H9 (cell line): ENCODE results near the gene POLA1. TPM values are rescaled to one million over a fixed set of nuclear protein-coding genes. Genes with fewer than 3 reads are reported as not detected.

Experiments
- DNase-seq: peaks from one replicate; pipeline ENCODE4 v3.0.0-alpha.2; 2017
- H2AFZ ChIP-seq: one replicate; pipeline ENCODE4 v1.6.1; 2013; ENCODE audit warnings: mild to moderate bottlenecking, low read length, control low read depth, moderate library complexity
- H2AK5ac ChIP-seq: 2 replicates; pipeline ENCODE4 v1.6.1; 2013; ENCODE audit warnings: low read length, control low read depth, mixed read lengths; ENCODE audit not compliant: insufficient read length
- H2BK120ac ChIP-seq: one replicate; pipeline ENCODE4 v1.6.1; 2013; ENCODE audit warnings: low read depth, mild to moderate bottlenecking, low read length, control low read depth, inconsistent platforms; ENCODE audit not compliant: poor library complexity, severe bottlenecking
- H2BK12ac ChIP-seq: 2 replicates; pipeline ENCODE4 v1.6.1; 2013; ENCODE audit warnings: low read length, control low read depth, mixed read lengths, low read depth; ENCODE audit not compliant: insufficient read length
- H2BK15ac ChIP-seq: 2 replicates; pipeline ENCODE4 v1.6.1; 2013; ENCODE audit warnings: low read depth, low read length, control low read depth
- H2BK20ac ChIP-seq: one replicate; pipeline ENCODE4 v1.6.1; 2013; ENCODE audit warnings: low read depth, mild to moderate bottlenecking, low read length, control low read depth, inconsistent platforms; ENCODE audit not compliant: poor library complexity, severe bottlenecking
- H2BK5ac ChIP-seq: 2 replicates; pipeline ENCODE4 v1.6.1; 2013; ENCODE audit warnings: low read length, control low read depth, mixed read lengths; ENCODE audit not compliant: insufficient read length
- H3K14ac ChIP-seq: 2 replicates; pipeline ENCODE4 v1.6.1; 2013; ENCODE audit warnings: low read length, control low read depth; ENCODE audit not compliant: insufficient read depth
- H3K18ac ChIP-seq: 2 replicates; pipeline ENCODE4 v1.6.1; 2013; ENCODE audit warnings: low read depth, mild to moderate bottlenecking, mixed read lengths, low read length, control low read depth; ENCODE audit not compliant: insufficient read length
- H3K23ac ChIP-seq: 2 replicates; pipeline ENCODE4 v1.6.1; 2013; ENCODE audit warnings: low read length, control low read depth, mixed read lengths, low read depth; ENCODE audit not compliant: insufficient read length
- H3K23me2 ChIP-seq: 2 replicates; pipeline ENCODE4 v1.6.1; 2013; ENCODE audit warnings: low read depth, mild to moderate bottlenecking, mixed read lengths, low read length, control low read depth; ENCODE audit not compliant: insufficient read length, poor library complexity, severe bottlenecking
- H3K27ac ChIP-seq: 2 replicates; pipeline ENCODE4 v1.5.1; 2013; ENCODE audit warnings: low read length, control low read depth, mixed read lengths, low read depth; ENCODE audit not compliant: insufficient read length
- H3K27me3 ChIP-seq: 2 replicates; pipeline ENCODE4 v1.6.1; 2013; ENCODE audit warnings: low read length, control low read depth, inconsistent platforms; ENCODE audit not compliant: insufficient read depth
- H3K4ac ChIP-seq: 2 replicates; pipeline ENCODE4 v1.6.1; 2013; ENCODE audit warnings: low read depth, mild to moderate bottlenecking, control low read depth, inconsistent platforms, low read length, moderate library complexity
- H3K4me1 ChIP-seq: 2 replicates; pipeline ENCODE4 v1.6.1; 2013; ENCODE audit warnings: low read length, control low read depth, inconsistent platforms; ENCODE audit not compliant: insufficient read depth
- H3K4me2 ChIP-seq: 2 replicates; pipeline ENCODE4 v1.6.1; 2013; ENCODE audit warnings: low read length, control low read depth, mixed read lengths; ENCODE audit not compliant: insufficient read length, insufficient read depth
- H3K56ac ChIP-seq: 2 replicates; pipeline ENCODE4 v1.6.1; 2013; ENCODE audit warnings: low read depth, mild to moderate bottlenecking, mixed read lengths, low read length, control low read depth; ENCODE audit not compliant: insufficient read length
- H3K79me1 ChIP-seq: 2 replicates; pipeline ENCODE4 v1.6.1; 2013; ENCODE audit warnings: low read depth, mild to moderate bottlenecking, moderate library complexity, low read length, control low read depth, inconsistent platforms; ENCODE audit not compliant: insufficient read depth, poor library complexity, severe bottlenecking
- H3K79me2 ChIP-seq: 2 replicates; pipeline ENCODE4 v1.6.1; 2013; ENCODE audit warnings: low read length, control low read depth, inconsistent platforms; ENCODE audit not compliant: insufficient read depth
- H3K9ac ChIP-seq: 2 replicates; pipeline ENCODE4 v1.6.1; 2013; ENCODE audit warnings: low read length, control low read depth, mixed read lengths; ENCODE audit not compliant: insufficient read length; ENCODE audit errors: extremely low read depth
- H3K9me3 ChIP-seq: one replicate; pipeline ENCODE4 v1.6.1; 2013; ENCODE audit warnings: low read depth, low read length, inconsistent platforms; ENCODE audit not compliant: control insufficient read depth
- H3T11ph ChIP-seq: one replicate; pipeline ENCODE4 v1.6.1; 2013; ENCODE audit warnings: mild to moderate bottlenecking, low read length, control low read depth, inconsistent platforms
- H4K20me1 ChIP-seq: one replicate; pipeline ENCODE4 v1.6.1; 2013; ENCODE audit not compliant: control insufficient read depth, insufficient read length, insufficient read depth
- H4K5ac ChIP-seq: 2 replicates; pipeline ENCODE4 v1.6.1; 2013; ENCODE audit warnings: low read depth, mild to moderate bottlenecking, mixed read lengths, low read length, control low read depth; ENCODE audit not compliant: insufficient read length
- H4K8ac ChIP-seq: replicated peaks from 2 replicates; pipeline ENCODE4 v1.6.1; 2013; ENCODE audit warnings: low read length, control low read depth, mixed read lengths, low read depth; ENCODE audit not compliant: insufficient read length
- H4K91ac ChIP-seq: 2 replicates; pipeline ENCODE4 v1.6.1; 2013; ENCODE audit warnings: low read depth, mild to moderate bottlenecking, moderate library complexity, mixed read lengths, low read length, control low read depth; ENCODE audit not compliant: insufficient read length
- H3K27ac Mint-ChIP-seq, 3 experiments: 2 replicates in 2 of 3; 3 replicates in 1 of 3; pipeline ENCODE4 v1.8.0; 2020 to 2021; ENCODE audit warnings: mixed read lengths in 3 of 3, mild to moderate bottlenecking in 1 of 3, moderate library complexity in 1 of 3
- H3K27me3 Mint-ChIP-seq: 2 replicates; pipeline ENCODE4 v1.8.0; 2021; ENCODE audit warnings: low read depth, mild to moderate bottlenecking, moderate library complexity, mixed read lengths
- H3K36me3 Mint-ChIP-seq, 3 experiments: 2 replicates in 2 of 3; 3 replicates in 1 of 3; pipeline ENCODE4 v1.8.0; 2020 to 2021; ENCODE audit warnings: low read depth in 3 of 3, mixed read lengths in 3 of 3; ENCODE audit not compliant: insufficient read depth in 1 of 3
- H3K4me1 Mint-ChIP-seq, 2 experiments: 2 replicates each; pipeline ENCODE4 v1.8.0; 2020; ENCODE audit warnings: mixed read lengths in 2 of 2
- H3K4me3 Mint-ChIP-seq, 2 experiments: 2 replicates in 1 of 2; 3 replicates in 1 of 2; pipeline ENCODE4 v1.8.0; 2020 to 2021; ENCODE audit warnings: mild to moderate bottlenecking in 2 of 2, mixed read lengths in 2 of 2, moderate library complexity in 1 of 2
- H3K9me3 Mint-ChIP-seq, 2 experiments: 2 replicates in 1 of 2; 3 replicates in 1 of 2; pipeline ENCODE4 v1.8.0; 2020; ENCODE audit warnings: mild to moderate bottlenecking in 2 of 2, mixed read lengths in 2 of 2, moderate library complexity in 1 of 2
- whole genome bisulfite sequencing: extraction: QIAGEN DNeasy Blood & Tissue Kit; methylation state at CpG from one replicate; pipeline ENCODE4 v1.1.7; 2013; ENCODE audit warnings: missing lambda C conversion rate, low lambda C conversion rate, mixed read lengths; ENCODE audit not compliant: insufficient read length; ENCODE audit errors: extremely low coverage; 5-methylcytosine and 5-hydroxymethylcytosine counted together
- total RNA-seq: library from RNA; stranded (reverse); gene quantifications from 2 replicates; pipeline ENCODE4 v1.2.1, GENCODE V29; 2021
- TF ChIP-seq, protein P1 (sequence below): fragments of 200-600 bp; sonication (generic); conservative IDR thresholded peaks from 3 replicates; pipeline ENCODE4 v1.8.0; 2021; ENCODE audit warnings: antibody characterized with exemption, mild to moderate bottlenecking

POLA1 gene
- total RNA-seq, 1 experiment from 2014 or later = 60.2 TPM

DNA sequence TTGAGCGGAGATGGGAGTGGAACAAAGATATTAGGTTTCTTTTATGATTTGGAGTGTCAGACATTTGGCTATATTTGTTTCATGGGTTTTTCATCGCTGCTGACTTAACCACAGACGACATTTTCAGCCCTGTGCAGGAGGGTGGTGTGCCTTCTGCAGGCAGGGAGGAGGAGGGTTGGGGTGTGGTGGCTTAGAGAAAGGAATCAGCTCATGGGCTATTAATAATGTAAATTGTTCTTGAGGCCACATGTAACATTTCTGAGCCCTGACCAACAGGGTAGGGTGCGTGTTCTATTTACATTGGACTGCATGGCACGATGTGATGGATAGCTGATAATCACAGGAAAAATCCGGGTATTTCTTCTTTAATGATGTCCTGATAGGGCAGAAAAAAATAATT lies 67.6 kb downstream of the POLA1 start:
- H3K36me3 Mint-ChIP-seq = peaks cover 26 to 84% (median 67%) of the 10 kb centered on the region in 3 experiments; a peak in 6 of 7 replicates
- H3K56ac ChIP-seq = no peak overlapping the region
- H2AK5ac ChIP-seq = no peak overlapping the region
- H3K27me3 ChIP-seq = no peaks in the 10 kb centered on the region
- no peak overlapping the region for H3K9ac ChIP-seq
- H2BK12ac ChIP-seq = no peak overlapping the region
- H4K8ac ChIP-seq = no peak overlapping the region
- WGBS = no CpG with 5 or more reads among the region's 6 CpGs
- 0 out of 2 replicates have a peak overlapping the region, but pooled peaks have one; percentile 80 for H2BK15ac ChIP-seq
- no peak overlapping the region for H3K23ac ChIP-seq
- no peaks in the 10 kb centered on the region for H4K20me1 ChIP-seq
- no peak overlapping the region for H3K27ac ChIP-seq
- H3K23me2 ChIP-seq = no peaks in the 10 kb centered on the region
- H2BK120ac ChIP-seq = no peak overlapping the region
- H2AFZ ChIP-seq = no peak overlapping the region
- H3K4ac ChIP-seq = no peak overlapping the region
- H2BK5ac ChIP-seq = no peak overlapping the region
- H3K18ac ChIP-seq = no peak overlapping the region
- no peak overlapping the region for H3K4me3 Mint-ChIP-seq
- no peak overlapping the region for H3K14ac ChIP-seq
- no peaks in the 10 kb centered on the region for H3K79me2 ChIP-seq
- H3K4me1 Mint-ChIP-seq = no peaks in the 10 kb centered on the region
- TF ChIP-seq, protein P1, sequence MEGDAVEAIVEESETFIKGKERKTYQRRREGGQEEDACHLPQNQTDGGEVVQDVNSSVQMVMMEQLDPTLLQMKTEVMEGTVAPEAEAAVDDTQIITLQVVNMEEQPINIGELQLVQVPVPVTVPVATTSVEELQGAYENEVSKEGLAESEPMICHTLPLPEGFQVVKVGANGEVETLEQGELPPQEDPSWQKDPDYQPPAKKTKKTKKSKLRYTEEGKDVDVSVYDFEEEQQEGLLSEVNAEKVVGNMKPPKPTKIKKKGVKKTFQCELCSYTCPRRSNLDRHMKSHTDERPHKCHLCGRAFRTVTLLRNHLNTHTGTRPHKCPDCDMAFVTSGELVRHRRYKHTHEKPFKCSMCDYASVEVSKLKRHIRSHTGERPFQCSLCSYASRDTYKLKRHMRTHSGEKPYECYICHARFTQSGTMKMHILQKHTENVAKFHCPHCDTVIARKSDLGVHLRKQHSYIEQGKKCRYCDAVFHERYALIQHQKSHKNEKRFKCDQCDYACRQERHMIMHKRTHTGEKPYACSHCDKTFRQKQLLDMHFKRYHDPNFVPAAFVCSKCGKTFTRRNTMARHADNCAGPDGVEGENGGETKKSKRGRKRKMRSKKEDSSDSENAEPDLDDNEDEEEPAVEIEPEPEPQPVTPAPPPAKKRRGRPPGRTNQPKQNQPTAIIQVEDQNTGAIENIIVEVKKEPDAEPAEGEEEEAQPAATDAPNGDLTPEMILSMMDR = no peak
- DNase-seq = no peak
- no peaks in the 10 kb centered on the region for H3K4me1 ChIP-seq
- H3K27ac Mint-ChIP-seq = no peak overlapping the region
- no peaks in the 10 kb centered on the region for H3K27me3 Mint-ChIP-seq
- H4K5ac ChIP-seq = no peak overlapping the region
- H3K4me2 ChIP-seq = no peak overlapping the region
- no peaks in the 10 kb centered on the region for H3K9me3 ChIP-seq
- peaks cover 3% of the 10 kb centered on the region for H3K79me1 ChIP-seq
- no peak overlapping the region for H4K91ac ChIP-seq
- no peak overlapping the region for H2BK20ac ChIP-seq
- no peak overlapping the region for H3T11ph ChIP-seq
- H3K9me3 Mint-ChIP-seq = no peaks in the 10 kb centered on the region
